ENCODE results near the gene ZNF684. TPM values are rescaled to one million over a fixed set of nuclear protein-coding genes. Genes with fewer than 3 reads are reported as not detected.

The ZNF684 gene
- total RNA-seq, 4 donors from 2014 or later = 2.0 to 7.1 (median 2.9) TPM

GRCh38 chr1:40532844-40533424 lies 1.5 kb downstream of the ZNF684 start:
- no peak overlapping the region for H3K27ac ChIP-seq
- peak in 3 of 5 experiments; percentile 22 to 52 (median 23) for TF ChIP-seq CTCF (IDR thresholded peaks at IDR 0.05 in 4 of 5, conservative IDR thresholded peaks at IDR 0.05 in 1 of 5)
- TF ChIP-seq POLR2A (IDR thresholded peaks at IDR 0.05) = no peak
- H3K4me1 ChIP-seq = peaks cover 11 to 19% of the 10 kb centered on the region in 2 donors
- no peak overlapping the region for H3K4me3 ChIP-seq
- peaks cover 0 to under 1% (median 0%) of the 10 kb centered on the region in 3 donors for H3K27me3 ChIP-seq
- in situ Hi-C loops (cut with MboI; ENCODE audit: low sequenced_read_pairs in 4 of 4) = no loop called here
- ATAC-seq = no peak
- H3K9me3 ChIP-seq = no peaks in the 10 kb centered on the region
- no peak for DNase-seq
- no peaks in the 10 kb centered on the region for H3K36me3 ChIP-seq
- intact Hi-C loops (cut with DNase I; ENCODE audit: low total_unique reads) = no loop called here

DNA sequence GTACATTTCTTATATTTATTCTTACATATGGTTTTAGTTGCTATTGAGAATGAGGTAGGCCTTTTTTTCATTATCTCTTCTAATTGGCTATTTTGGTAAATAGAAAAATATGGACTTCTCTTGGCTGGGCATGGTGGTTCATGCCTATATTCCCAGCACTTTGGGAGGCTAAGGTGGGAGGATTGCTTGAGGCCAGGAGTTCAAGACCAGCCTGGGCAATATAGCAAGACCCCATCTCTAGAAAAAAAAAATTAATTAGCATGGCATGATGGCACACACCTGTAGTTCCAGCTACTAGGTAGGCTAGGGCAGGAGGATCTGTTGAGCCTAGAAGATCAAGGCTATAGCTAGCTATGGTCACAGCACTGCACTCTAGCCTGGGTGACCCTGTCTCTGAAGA lies 3.2 kb downstream of the ZNF684 start:
- intact Hi-C loops (cut with DNase I; ENCODE audit: low total_unique reads) (no loop called here), in situ Hi-C loops (cut with MboI; ENCODE audit: low sequenced_read_pairs in 4 of 4) (no loop called here)
- DNase-seq (no peak), ATAC-seq (no peak)
- peaks cover 11 to 19% of the 10 kb centered on the region in 2 donors for H3K4me1 ChIP-seq
- no peak overlapping the region for H3K4me3 ChIP-seq
- no peaks in the 10 kb centered on the region for H3K36me3 ChIP-seq
- TF ChIP-seq CTCF (IDR thresholded peaks at IDR 0.05 in 4 of 5, conservative IDR thresholded peaks at IDR 0.05 in 1 of 5) (no peak), POLR2A (IDR thresholded peaks at IDR 0.05) (no peak)
- H3K9me3 ChIP-seq = no peaks in the 10 kb centered on the region
- no peak overlapping the region for H3K27ac ChIP-seq
- H3K27me3 ChIP-seq = no peaks in the 10 kb centered on the region

- peaks cover 11 to 17% of the 10 kb centered on the region in 2 donors for H3K4me1 ChIP-seq
- no peaks in the 10 kb centered on the region for H3K36me3 ChIP-seq
- H3K27ac ChIP-seq = no peak overlapping the region
- H3K9me3 ChIP-seq = no peaks in the 10 kb centered on the region
- no peak overlapping the region for H3K4me3 ChIP-seq
- no peaks in the 10 kb centered on the region for H3K27me3 ChIP-seq
- TF ChIP-seq CTCF (IDR thresholded peaks at IDR 0.05 in 4 of 5, conservative IDR thresholded peaks at IDR 0.05 in 1 of 5) (no peak), POLR2A (IDR thresholded peaks at IDR 0.05) (no peak)
- no peak for ATAC-seq
- no peak for DNase-seq
- in situ Hi-C loops (cut with MboI; ENCODE audit: low sequenced_read_pairs in 4 of 4) (no loop called here), intact Hi-C loops (cut with DNase I; ENCODE audit: low total_unique reads) (no loop called here)
Measured at GRCh38 chr1:40535732-40536131, 4.3 kb downstream of the ZNF684 start.

DNA sequence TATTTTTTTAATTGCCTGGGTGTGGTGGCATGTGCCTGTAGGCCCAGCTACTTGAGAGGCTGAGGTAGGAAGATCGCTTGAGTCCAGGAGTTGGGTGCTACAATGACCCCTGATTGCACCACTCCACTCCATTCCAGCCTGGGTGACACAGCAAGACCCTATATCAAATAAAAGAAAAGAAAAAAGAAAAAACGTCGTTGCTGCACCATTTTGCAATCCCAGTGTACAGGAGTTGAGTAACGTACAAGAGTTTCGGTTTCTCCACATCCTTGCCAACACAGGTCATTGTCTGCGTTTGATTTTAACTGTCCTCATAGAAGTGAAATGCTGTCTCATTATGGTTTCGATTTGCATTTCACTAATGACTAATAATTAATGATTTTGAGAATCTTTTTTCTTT lies 7.9 kb downstream of the ZNF684 start:
- in situ Hi-C loops (cut with MboI; ENCODE audit: low sequenced_read_pairs in 4 of 4) (no loop called here), intact Hi-C loops (cut with DNase I; ENCODE audit: low total_unique reads) (no loop called here)
- TF ChIP-seq POLR2A (IDR thresholded peaks at IDR 0.05) = no peak
- TF ChIP-seq CTCF (IDR thresholded peaks at IDR 0.05 in 4 of 5, conservative IDR thresholded peaks at IDR 0.05 in 1 of 5) = no peak
- no peak for ATAC-seq
- Histone ChIP-seq H3K4me1 (no peaks in the 10 kb centered on the region), H3K4me3 (no peak overlapping the region), H3K36me3 (peaks cover 0 to 24% of the 10 kb centered on the region in 2 donors), H3K27ac (no peak overlapping the region), H3K27me3 (no peaks in the 10 kb centered on the region), H3K9me3 (no peaks in the 10 kb centered on the region)
- DNase-seq = no peak

DNA sequence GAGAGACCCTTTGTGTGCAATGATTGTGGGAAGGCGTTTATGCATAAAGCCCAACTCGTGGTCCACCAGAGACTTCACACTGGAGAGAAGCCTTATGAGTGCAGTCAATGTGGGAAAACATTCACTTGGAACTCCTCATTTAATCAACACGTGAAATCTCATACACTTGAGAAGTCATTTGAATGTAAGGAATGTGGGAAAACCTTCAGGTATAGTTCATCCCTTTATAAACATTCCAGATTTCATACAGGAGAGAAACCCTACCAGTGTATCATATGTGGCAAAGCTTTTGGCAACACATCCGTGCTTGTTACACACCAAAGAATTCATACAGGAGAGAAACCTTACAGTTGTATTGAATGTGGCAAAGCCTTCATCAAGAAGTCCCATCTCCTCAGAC lies 15.5 kb downstream of the ZNF684 start:
- Histone ChIP-seq H3K4me3 (no peak overlapping the region), H3K27me3 (no peaks in the 10 kb centered on the region), H3K9me3 (peaks cover 0 to 12% (median 0%) of the 10 kb centered on the region in 3 donors), H3K27ac (no peak overlapping the region), H3K4me1 (no peaks in the 10 kb centered on the region), H3K36me3 (peaks cover 0 to 49% of the 10 kb centered on the region in 2 donors)
- DNase-seq = no peak
- TF ChIP-seq CTCF (IDR thresholded peaks at IDR 0.05 in 4 of 5, conservative IDR thresholded peaks at IDR 0.05 in 1 of 5) (no peak), POLR2A (IDR thresholded peaks at IDR 0.05) (no peak)
- intact Hi-C loops (cut with DNase I; ENCODE audit: low total_unique reads) = no loop called here
- no peak for ATAC-seq
- in situ Hi-C loops (cut with MboI; ENCODE audit: low sequenced_read_pairs in 4 of 4) = no loop called here

Data from gastrocnemius medialis (tissue), 4 donors.